Measurements from ENCODE around the gene STX8.

The STX8 gene

DNA sequence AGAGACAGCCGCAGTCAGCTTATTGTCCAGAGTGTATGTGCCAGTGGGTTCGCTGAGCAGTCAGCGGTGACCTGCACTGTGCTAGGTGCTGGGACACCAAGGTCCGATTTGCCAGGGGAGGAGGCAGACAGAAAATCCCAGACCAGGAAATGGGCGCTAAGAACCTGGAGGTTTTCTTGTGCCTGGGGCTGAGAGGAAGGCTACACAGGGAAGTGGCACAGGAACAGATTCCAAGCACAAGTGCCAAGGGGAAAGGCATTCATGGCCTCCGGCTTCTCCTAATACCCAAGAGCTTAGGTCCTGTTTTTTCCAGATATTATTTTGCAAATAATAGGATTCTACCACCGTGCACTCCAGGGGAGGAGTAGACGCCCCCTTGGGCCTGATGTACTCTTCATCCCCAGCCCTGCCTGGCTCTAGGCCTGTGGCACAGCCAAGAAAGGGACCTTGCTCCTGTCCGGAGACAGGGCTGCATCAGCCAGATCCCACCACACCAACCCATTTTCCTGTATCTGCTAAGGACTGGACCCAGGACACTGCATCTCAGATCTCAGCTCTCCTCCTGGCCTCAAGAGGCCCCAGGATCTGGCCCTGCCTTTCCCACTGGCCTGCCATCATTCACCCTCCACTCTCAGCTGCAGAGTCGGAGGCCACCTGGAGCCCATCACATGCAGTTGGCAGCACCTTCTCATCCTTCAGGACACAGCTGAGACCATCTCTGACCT, 367.1 kb downstream of the STX8 start:
- no peak for DNase-seq (ENCODE audit: low spot score)

GRCh38 chr17:9206741-9207332, 368.8 kb downstream of the STX8 start:
- DNase-seq (ENCODE audit: low spot score), result no peak

DNA sequence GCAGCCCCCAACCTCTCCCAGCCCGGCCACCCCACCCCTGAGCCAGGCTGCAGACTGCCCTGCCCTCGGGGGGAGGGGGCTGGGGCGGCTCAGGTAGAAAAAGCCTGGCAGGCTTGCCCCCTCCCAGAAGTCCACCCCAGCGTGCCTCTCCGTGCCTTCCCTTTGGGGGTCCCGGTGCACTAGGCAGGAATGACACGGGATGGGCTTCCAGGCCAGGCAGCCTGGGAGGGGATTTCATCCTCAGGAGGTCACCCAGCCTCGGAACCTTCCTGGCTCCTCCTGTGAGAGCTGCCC, 369.3 kb downstream of the STX8 start:
- no peak for DNase-seq (ENCODE audit: low spot score)

- DNase-seq (ENCODE audit: low spot score), result no peak
Measured at GRCh38 chr17:9205520-9206409, 369.9 kb downstream of the STX8 start.

- DNase-seq (ENCODE audit: low spot score), result no peak
Measured at GRCh38 chr17:9204637-9205329, 370.8 kb downstream of the STX8 start.

DNA sequence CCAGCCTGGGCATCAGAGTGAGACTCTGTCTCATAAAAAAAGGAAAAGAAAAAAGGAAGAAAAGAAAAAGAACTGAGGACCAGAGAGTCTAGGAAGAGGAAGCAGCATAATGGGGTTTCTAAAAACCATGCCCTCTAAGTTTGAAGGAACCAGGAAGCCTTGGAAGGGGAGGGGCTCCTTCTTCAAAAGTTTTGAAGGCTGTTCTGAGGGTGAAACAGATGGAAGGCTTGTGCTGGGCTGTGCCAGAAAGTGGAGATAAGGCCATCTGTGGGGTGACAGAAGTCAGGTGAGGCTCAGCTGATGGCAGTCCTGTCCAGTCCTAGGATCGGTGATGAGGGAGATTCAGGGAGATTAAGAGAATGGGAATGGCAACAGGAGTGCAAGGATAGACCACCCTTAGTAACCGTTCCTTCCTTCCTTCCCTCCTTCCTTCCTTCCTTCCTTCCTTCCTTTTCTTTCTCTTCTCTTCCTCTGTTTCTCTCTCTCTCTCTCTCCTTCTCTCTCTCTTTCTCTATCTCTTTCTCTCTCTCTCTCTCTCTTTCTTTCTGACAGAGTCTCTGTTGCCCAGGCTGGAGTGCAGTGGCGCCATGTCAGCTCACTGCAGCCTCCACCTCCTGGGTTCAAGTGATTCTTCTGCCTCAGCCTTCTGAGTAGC, 371.7 kb downstream of the STX8 start:
- DNase-seq (ENCODE audit: low spot score), result no peak

DNA sequence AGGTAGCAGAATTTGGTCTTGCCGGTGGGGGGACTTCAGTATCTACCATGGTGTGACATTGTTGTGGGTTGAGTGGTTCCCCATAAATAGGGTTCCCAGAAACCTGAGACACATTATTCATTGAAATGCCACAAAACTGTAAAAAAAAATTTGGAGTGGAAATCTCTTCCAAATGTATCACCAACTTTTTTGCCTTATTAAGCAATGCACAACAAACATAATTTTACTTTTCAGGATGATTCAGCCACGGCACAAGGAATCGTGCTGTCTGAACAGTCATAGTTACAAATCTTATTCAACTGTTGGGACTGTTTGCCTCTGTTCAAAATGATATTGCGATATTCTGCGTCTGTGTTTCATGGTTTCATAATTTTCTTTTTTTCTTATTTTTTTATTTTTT, 373.1 kb downstream of the STX8 start:
- no peak for DNase-seq (ENCODE audit: low spot score)

GRCh38 chr17:9200699-9201359, 374.8 kb downstream of the STX8 start:
- DNase-seq (ENCODE audit: low spot score), result no peak

All from CD4-positive, alpha-beta T cell treated with Interleukin-6 at 100 ng/mL for 8 hours (primary cell).